ENCODE measurements around the gene STK24.

STK24 gene

GRCh38 chr13:98544104-98544710, 32.7 kb downstream of the STK24 start:
- DNase-seq (ENCODE audit: low read depth, low spot score): no peak
- no peak overlapping the region for H3K4me3 ChIP-seq
- H3K9ac ChIP-seq (ENCODE audit: insufficient read length): no peak overlapping the region
- no peaks in the 10 kb centered on the region for H3K9me3 ChIP-seq (ENCODE audit: low read depth, low read length)
- peaks cover 3% of the 10 kb centered on the region; the same call in 1 of the 2 replicates for H3K36me3 ChIP-seq (ENCODE audit: insufficient read depth, low read length)
- TF ChIP-seq FOXP2 (optimal IDR thresholded peaks at IDR 0.05; ENCODE audit: control extremely low read depth, extremely low read length, insufficient read depth) (no peak), EZH2 (IDR thresholded peaks at IDR 0.05) (no peak), POLR2AphosphoS5 (IDR thresholded peaks at IDR 0.05; ENCODE audit: borderline replicate concordance, low read depth, low read length) (no peak)
- no peak overlapping the region for H3K27ac ChIP-seq

GRCh38 chr13:98543378-98544103, 33.4 kb downstream of the STK24 start:
- H3K36me3 ChIP-seq (ENCODE audit: insufficient read depth, low read length): no peaks in the 10 kb centered on the region
- H3K9ac ChIP-seq (ENCODE audit: insufficient read length): no peak overlapping the region
- DNase-seq (ENCODE audit: low read depth, low spot score): no peak
- TF ChIP-seq EZH2 (IDR thresholded peaks at IDR 0.05): no peak
- TF ChIP-seq FOXP2 (optimal IDR thresholded peaks at IDR 0.05; ENCODE audit: control extremely low read depth, extremely low read length, insufficient read depth): no peak
- no peak for TF ChIP-seq POLR2AphosphoS5 (IDR thresholded peaks at IDR 0.05; ENCODE audit: borderline replicate concordance, low read depth, low read length)
- H3K9me3 ChIP-seq (ENCODE audit: low read depth, low read length): no peaks in the 10 kb centered on the region
- H3K27ac ChIP-seq: no peak overlapping the region
- no peak overlapping the region for H3K4me3 ChIP-seq

DNA sequence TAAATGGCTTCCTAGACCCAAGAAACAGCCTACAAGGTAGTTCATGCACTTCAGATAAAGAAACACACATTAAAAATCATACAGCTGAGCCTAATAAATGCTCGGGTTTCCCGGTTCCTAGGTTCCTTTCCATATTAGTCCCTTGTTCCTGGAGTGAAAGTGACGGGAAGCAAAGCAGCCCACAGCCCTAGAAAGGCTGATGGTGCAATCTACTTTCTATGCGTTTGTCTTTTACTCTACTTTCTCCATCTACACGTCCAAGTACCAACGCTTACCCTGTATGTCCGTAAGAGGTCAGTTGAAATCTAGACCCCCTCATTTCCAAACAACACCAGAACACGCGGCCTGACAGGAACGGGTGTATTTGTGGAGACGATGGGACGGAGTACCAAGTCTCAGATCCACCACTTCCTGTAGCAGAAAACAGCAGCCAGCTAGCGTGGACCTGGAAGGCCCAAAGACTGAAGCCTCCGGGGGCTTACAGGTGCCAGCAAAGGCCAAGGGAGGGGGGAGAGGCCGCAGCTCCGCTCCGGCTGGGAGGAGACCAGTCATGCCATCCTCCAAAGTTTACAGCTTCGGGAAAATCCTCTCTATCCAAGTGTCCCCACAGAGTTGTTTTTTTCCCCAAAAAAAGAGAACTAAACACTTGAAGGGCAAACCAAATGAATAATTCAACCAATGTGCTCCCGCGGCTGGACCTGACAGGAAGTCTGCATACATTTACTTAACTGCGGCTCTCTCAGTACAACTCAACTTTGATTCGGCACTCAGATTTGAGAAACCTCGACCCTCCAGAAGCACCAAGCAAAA, 34.1 kb downstream of the STK24 start:
- Histone ChIP-seq H3K36me3 (ENCODE audit: insufficient read depth, low read length) (no peaks in the 10 kb centered on the region), H3K27ac (0 out of 2 replicates have a peak overlapping the region, but pooled peaks have one; percentile 17), H3K9me3 (ENCODE audit: low read depth, low read length) (no peaks in the 10 kb centered on the region), H3K9ac (ENCODE audit: insufficient read length) (no peak overlapping the region), H3K4me3 (no peak overlapping the region)
- no peak for DNase-seq (ENCODE audit: low read depth, low spot score)
- TF ChIP-seq POLR2AphosphoS5 (IDR thresholded peaks at IDR 0.05; ENCODE audit: borderline replicate concordance, low read depth, low read length) (no peak), EZH2 (IDR thresholded peaks at IDR 0.05) (no peak), FOXP2 (optimal IDR thresholded peaks at IDR 0.05; ENCODE audit: control extremely low read depth, extremely low read length, insufficient read depth) (no peak)

GRCh38 chr13:98541701-98542203, 35.2 kb downstream of the STK24 start:
- Histone ChIP-seq H3K9ac (ENCODE audit: insufficient read length) (no peak overlapping the region), H3K36me3 (ENCODE audit: insufficient read depth, low read length) (no peaks in the 10 kb centered on the region), H3K4me3 (no peak overlapping the region), H3K9me3 (ENCODE audit: low read depth, low read length) (no peaks in the 10 kb centered on the region), H3K27ac (no peak overlapping the region)
- DNase-seq (ENCODE audit: low read depth, low spot score): no peak
- TF ChIP-seq EZH2 (IDR thresholded peaks at IDR 0.05): no peak
- no peak for TF ChIP-seq POLR2AphosphoS5 (IDR thresholded peaks at IDR 0.05; ENCODE audit: borderline replicate concordance, low read depth, low read length)
- no peak for TF ChIP-seq FOXP2 (optimal IDR thresholded peaks at IDR 0.05; ENCODE audit: control extremely low read depth, extremely low read length, insufficient read depth)

- Histone ChIP-seq H3K36me3 (ENCODE audit: insufficient read depth, low read length) (no peaks in the 10 kb centered on the region), H3K9me3 (ENCODE audit: low read depth, low read length) (no peaks in the 10 kb centered on the region), H3K9ac (ENCODE audit: insufficient read length) (no peak overlapping the region), H3K27ac (no peak overlapping the region), H3K4me3 (no peak overlapping the region)
- TF ChIP-seq FOXP2 (optimal IDR thresholded peaks at IDR 0.05; ENCODE audit: control extremely low read depth, extremely low read length, insufficient read depth): no peak
- no peak for TF ChIP-seq EZH2 (IDR thresholded peaks at IDR 0.05)
- TF ChIP-seq POLR2AphosphoS5 (IDR thresholded peaks at IDR 0.05; ENCODE audit: borderline replicate concordance, low read depth, low read length): no peak
- no peak for DNase-seq (ENCODE audit: low read depth, low spot score)
Measured at GRCh38 chr13:98541191-98541590, 35.7 kb downstream of the STK24 start.

DNA sequence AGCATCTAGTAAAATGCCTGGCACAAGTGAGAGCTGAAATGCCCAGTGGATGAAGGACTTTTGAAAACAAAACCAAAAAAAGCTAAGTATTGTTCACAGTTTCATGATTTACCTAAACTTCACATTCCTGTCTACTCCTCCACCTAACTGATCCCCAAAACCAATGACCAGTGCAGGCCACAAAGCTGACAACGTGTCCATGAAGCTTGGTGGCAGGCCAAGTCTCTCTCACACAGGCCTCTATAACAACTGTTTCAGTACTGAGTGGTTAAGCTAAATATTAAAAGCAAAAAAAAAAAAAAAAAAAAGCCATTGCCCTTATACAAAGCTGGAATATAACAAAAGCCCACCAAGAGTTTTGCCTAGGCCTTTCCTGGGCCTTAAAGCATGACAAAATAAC, 36.4 kb downstream of the STK24 start:
- TF ChIP-seq EZH2 (IDR thresholded peaks at IDR 0.05) (no peak), POLR2AphosphoS5 (IDR thresholded peaks at IDR 0.05; ENCODE audit: borderline replicate concordance, low read depth, low read length) (no peak), FOXP2 (optimal IDR thresholded peaks at IDR 0.05; ENCODE audit: control extremely low read depth, extremely low read length, insufficient read depth) (no peak)
- no peak overlapping the region for H3K27ac ChIP-seq
- H3K36me3 ChIP-seq (ENCODE audit: insufficient read depth, low read length): no peaks in the 10 kb centered on the region
- H3K4me3 ChIP-seq: no peak overlapping the region
- H3K9me3 ChIP-seq (ENCODE audit: low read depth, low read length): no peaks in the 10 kb centered on the region
- no peak overlapping the region for H3K9ac ChIP-seq (ENCODE audit: insufficient read length)
- no peak for DNase-seq (ENCODE audit: low read depth, low spot score)

DNA sequence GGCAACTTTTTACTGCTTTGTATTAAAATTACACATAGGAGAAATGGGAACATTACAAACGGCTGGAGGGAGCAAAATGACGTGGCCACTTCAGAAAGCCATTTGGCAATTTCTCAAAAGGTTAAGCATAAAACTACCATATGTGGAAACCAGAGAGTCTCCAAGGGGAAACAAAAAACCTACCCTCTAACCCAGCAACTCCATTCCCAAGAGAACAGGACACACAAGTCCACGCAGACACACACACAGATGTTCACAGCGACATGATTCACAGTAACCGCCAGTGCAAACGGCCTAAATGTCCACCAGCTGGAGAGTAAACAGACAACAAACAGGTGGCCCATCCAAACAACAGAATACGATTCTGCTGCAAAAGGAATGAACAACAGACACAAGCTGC, 37.2 kb downstream of the STK24 start:
- no peak overlapping the region for H3K4me3 ChIP-seq
- TF ChIP-seq POLR2AphosphoS5 (IDR thresholded peaks at IDR 0.05; ENCODE audit: borderline replicate concordance, low read depth, low read length): no peak
- no peak for TF ChIP-seq FOXP2 (optimal IDR thresholded peaks at IDR 0.05; ENCODE audit: control extremely low read depth, extremely low read length, insufficient read depth)
- no peak for TF ChIP-seq EZH2 (IDR thresholded peaks at IDR 0.05)
- no peaks in the 10 kb centered on the region for H3K9me3 ChIP-seq (ENCODE audit: low read depth, low read length)
- DNase-seq (ENCODE audit: low read depth, low spot score): no peak
- no peak overlapping the region for H3K9ac ChIP-seq (ENCODE audit: insufficient read length)
- no peaks in the 10 kb centered on the region for H3K36me3 ChIP-seq (ENCODE audit: insufficient read depth, low read length)
- no peak overlapping the region for H3K27ac ChIP-seq

DNA sequence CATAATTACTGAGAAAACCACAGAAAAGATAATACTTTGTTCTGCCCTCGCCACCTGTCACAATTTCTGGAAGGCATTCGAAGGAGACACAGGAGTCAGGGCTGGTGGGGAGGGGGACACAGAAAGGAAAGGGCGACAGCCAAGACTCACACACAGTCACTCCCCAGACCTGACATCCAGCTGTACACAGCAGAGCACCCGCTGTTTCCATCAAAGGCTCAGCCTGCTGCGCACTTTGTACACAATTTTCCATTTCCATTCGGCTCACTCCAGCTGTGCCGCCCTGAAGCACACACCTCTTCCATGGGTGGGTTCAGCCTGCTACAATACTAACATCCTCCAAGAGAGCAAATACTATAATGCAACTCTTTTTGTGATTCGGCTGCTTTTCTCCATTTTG, 38.0 kb downstream of the STK24 start:
- no peaks in the 10 kb centered on the region for H3K36me3 ChIP-seq (ENCODE audit: insufficient read depth, low read length)
- no peak overlapping the region for H3K9ac ChIP-seq (ENCODE audit: insufficient read length)
- H3K9me3 ChIP-seq (ENCODE audit: low read depth, low read length): no peaks in the 10 kb centered on the region
- no peak overlapping the region for H3K4me3 ChIP-seq
- no peak for DNase-seq (ENCODE audit: low read depth, low spot score)
- H3K27ac ChIP-seq: no peak overlapping the region
- TF ChIP-seq POLR2AphosphoS5 (IDR thresholded peaks at IDR 0.05; ENCODE audit: borderline replicate concordance, low read depth, low read length) (no peak), FOXP2 (optimal IDR thresholded peaks at IDR 0.05; ENCODE audit: control extremely low read depth, extremely low read length, insufficient read depth) (no peak)
